Ishikawa (cell line): ENCODE data around the gene GRHL1.

Experiments used
- RAD21 ChIP-seq: IDR thresholded peaks from 2 replicates; pipeline ENCODE4 v1.6.1; 2012; ENCODE audit warnings: low read depth
- YY1 ChIP-seq: IDR thresholded peaks from 2 replicates; pipeline ENCODE4 v1.6.1; 2012; ENCODE audit warnings: low read depth
- ZBTB7A ChIP-seq: IDR thresholded peaks from 2 replicates; pipeline ENCODE4 v1.6.1; 2012; ENCODE audit warnings: low read depth
- TF ChIP-seq, protein P1 (sequence below): IDR thresholded peaks from 2 replicates; pipeline ENCODE4 v1.6.1; 2012

GRHL1 gene

DNA sequence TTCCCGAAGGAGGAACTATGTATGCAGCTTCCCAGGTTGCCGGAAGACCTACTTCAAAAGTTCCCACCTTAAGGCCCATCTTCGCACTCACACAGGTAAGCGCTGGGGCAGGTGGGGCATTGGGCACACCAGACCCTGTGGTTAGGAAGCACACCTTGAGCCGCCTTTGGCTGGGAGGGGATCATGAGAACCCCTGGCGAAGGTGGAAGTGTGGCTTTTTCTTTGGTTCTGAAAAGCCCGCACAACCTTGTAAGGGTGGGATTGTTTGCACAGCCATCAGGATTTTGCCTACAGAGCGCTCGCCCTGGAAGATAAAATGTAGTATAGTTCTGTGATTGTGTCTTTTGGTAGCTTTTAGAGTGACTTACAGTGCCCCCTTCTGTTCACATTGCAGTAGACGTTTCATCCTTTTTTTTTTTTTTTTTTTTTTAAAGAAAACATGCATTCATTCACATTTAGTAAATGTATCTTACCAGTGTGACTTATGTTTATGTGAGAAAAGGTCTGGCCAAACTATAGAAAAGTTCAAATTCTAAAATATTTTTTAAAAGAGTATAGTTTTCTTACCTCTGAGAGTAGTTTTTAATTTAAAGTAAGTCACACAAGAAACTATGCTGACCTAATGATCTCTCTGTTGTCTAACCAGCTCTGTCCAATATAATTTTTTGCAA, 97.1 kb downstream of the GRHL1 start:
- TF ChIP-seq ZBTB7A (no peak), YY1 (no peak), RAD21 (peak; percentile 72)
- TF ChIP-seq, protein P1, sequence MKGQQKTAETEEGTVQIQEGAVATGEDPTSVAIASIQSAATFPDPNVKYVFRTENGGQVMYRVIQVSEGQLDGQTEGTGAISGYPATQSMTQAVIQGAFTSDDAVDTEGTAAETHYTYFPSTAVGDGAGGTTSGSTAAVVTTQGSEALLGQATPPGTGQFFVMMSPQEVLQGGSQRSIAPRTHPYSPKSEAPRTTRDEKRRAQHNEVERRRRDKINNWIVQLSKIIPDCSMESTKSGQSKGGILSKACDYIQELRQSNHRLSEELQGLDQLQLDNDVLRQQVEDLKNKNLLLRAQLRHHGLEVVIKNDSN, result no peak
